ENCODE results near the gene DNAH3. TPM values are rescaled to one million over a fixed set of nuclear protein-coding genes. Genes with fewer than 3 reads are reported as not detected.
"Not testable (repeated sequence)": the region's sequence is repeated elsewhere in the genome, so short reads cannot be mapped to it uniquely, and the experiment has no call there.

DNAH3 gene
- total RNA-seq, 1 donor from 2014 or later, result not detected

- H3K9me3 Mint-ChIP-seq, result no peaks in the 10 kb centered on the region
- H3K27me3 Mint-ChIP-seq, result no peaks in the 10 kb centered on the region
- no peak overlapping the region for H3K27ac Mint-ChIP-seq
- TF ChIP-seq CTCF (conservative IDR thresholded peaks at IDR 0.05), result no peak
- no peak for DNase-seq (ENCODE audit: extremely low spot score, unreplicated experiment)
- no peak overlapping the region for H3K4me3 Mint-ChIP-seq
- H3K4me1 Mint-ChIP-seq (ENCODE audit: unreplicated experiment), result no peaks in the 10 kb centered on the region
- H3K36me3 Mint-ChIP-seq, result no peaks in the 10 kb centered on the region
Measured at GRCh38 chr16:20938426-20938825, 212.2 kb downstream of the DNAH3 start.

GRCh38 chr16:20937736-20938135, 212.9 kb downstream of the DNAH3 start:
- Mint-ChIP-seq H3K4me3 (no peak overlapping the region), H3K27me3 (no peaks in the 10 kb centered on the region), H3K27ac (no peak overlapping the region), H3K9me3 (no peaks in the 10 kb centered on the region), H3K36me3 (no peaks in the 10 kb centered on the region), H3K4me1 (ENCODE audit: unreplicated experiment) (no peaks in the 10 kb centered on the region)
- no peak for TF ChIP-seq CTCF (conservative IDR thresholded peaks at IDR 0.05)
- no peak for DNase-seq (ENCODE audit: extremely low spot score, unreplicated experiment)

GRCh38 chr16:20933589-20933988, 217.1 kb downstream of the DNAH3 start:
- Mint-ChIP-seq H3K4me1 (ENCODE audit: unreplicated experiment) (no peaks in the 10 kb centered on the region), H3K27ac (no peak overlapping the region), H3K9me3 (no peaks in the 10 kb centered on the region), H3K27me3 (no peaks in the 10 kb centered on the region), H3K4me3 (no peak overlapping the region), H3K36me3 (no peaks in the 10 kb centered on the region)
- no peak for DNase-seq (ENCODE audit: extremely low spot score, unreplicated experiment)
- no peak for TF ChIP-seq CTCF (conservative IDR thresholded peaks at IDR 0.05)

GRCh38 chr16:20931066-20931600, 219.5 kb downstream of the DNAH3 start:
- no peaks in the 10 kb centered on the region for H3K36me3 Mint-ChIP-seq
- TF ChIP-seq CTCF (conservative IDR thresholded peaks at IDR 0.05), result no peak
- H3K4me1 Mint-ChIP-seq (ENCODE audit: unreplicated experiment), result no peaks in the 10 kb centered on the region
- DNase-seq (ENCODE audit: extremely low spot score, unreplicated experiment), result no peak
- no peak overlapping the region for H3K27ac Mint-ChIP-seq
- H3K27me3 Mint-ChIP-seq, result no peaks in the 10 kb centered on the region
- H3K9me3 Mint-ChIP-seq, result no peaks in the 10 kb centered on the region
- no peak overlapping the region for H3K4me3 Mint-ChIP-seq

GRCh38 chr16:20930365-20930690, 220.3 kb downstream of the DNAH3 start:
- Mint-ChIP-seq H3K4me3 (no peak overlapping the region), H3K27me3 (no peaks in the 10 kb centered on the region), H3K9me3 (no peaks in the 10 kb centered on the region), H3K36me3 (no peaks in the 10 kb centered on the region), H3K27ac (no peak overlapping the region), H3K4me1 (ENCODE audit: unreplicated experiment) (no peaks in the 10 kb centered on the region)
- no peak for TF ChIP-seq CTCF (conservative IDR thresholded peaks at IDR 0.05)
- DNase-seq (ENCODE audit: extremely low spot score, unreplicated experiment), result no peak

GRCh38 chr16:20929676-20930364, 220.8 kb downstream of the DNAH3 start:
- not testable (repeated sequence) for H3K4me1 Mint-ChIP-seq (ENCODE audit: unreplicated experiment); H3K27me3 Mint-ChIP-seq; H3K36me3 Mint-ChIP-seq; H3K4me3 Mint-ChIP-seq; H3K27ac Mint-ChIP-seq; DNase-seq (ENCODE audit: extremely low spot score, unreplicated experiment); H3K9me3 Mint-ChIP-seq

All from type B pancreatic cell (in vitro differentiated cells).